Fibroblast of peridontal ligament (primary cell): ENCODE results near the gene ST7L.

Experiments used
- DNase-seq: peaks from one replicate; pipeline ENCODE4 v3.0.0-alpha.2; 2010; ENCODE audit errors: extremely low read depth

Gene ST7L

DNA sequence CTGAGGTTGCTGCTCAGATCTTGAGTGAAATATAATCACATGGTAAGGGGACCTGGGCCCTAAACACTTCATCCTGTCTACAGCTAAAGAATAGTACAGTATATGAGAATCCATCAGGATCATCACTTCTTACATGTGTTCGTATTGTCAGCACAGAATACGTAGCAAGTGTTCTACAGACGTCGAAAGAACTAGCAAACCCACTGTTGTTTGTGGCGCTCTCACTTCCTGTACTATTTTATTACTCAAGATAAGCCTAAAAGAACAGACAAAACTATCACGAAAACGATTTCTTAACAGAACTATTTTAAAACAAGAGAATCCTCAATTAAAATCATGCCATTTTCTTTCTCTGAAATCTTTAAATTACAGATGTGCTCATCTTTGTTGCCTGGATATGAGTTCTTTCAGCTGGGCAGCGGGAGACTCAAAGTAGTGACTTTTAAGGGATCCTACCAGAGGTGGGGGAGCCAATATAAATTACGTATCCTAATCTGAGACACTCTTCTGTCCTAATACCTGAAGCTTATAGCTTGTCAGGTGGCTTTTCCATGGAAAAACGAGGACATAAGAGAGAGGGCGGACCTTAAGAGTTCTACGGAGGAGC is 724 bp downstream of the ST7L start:
- peak; percentile 47 for DNase-seq

DNA sequence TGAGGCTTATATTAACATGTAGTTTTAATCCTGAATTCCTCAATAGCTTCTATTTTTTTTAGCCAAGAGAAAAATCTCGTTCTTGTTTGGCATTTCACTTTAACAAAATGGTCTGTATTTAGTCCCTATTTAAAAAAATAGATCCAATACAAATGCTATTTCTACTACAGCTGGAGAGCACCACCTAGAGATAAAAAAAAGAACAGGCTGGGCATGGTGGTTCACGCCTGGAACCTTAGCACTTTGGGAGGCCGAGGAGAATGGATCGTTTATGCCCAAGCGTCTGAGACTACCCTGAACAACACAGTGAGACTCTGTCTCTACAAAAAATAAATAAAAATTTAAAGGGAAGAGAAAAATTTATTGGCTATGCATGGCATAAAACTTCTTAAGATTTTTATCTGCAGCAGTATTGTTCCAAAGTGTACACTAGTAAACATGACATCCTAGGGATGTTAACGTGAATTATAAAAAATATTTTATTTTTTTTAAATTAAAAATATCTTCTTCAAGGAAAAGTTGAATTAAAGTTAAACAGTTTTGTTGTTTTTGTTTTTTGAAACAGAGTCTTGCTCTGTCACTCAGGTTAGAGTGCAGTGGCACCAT is 4.4 kb downstream of the ST7L start:
- DNase-seq, result peak; percentile 76

- no peak for DNase-seq
These were observed 13.2 kb downstream of the ST7L start for GRCh38 chr1:112605633-112606327.

DNA sequence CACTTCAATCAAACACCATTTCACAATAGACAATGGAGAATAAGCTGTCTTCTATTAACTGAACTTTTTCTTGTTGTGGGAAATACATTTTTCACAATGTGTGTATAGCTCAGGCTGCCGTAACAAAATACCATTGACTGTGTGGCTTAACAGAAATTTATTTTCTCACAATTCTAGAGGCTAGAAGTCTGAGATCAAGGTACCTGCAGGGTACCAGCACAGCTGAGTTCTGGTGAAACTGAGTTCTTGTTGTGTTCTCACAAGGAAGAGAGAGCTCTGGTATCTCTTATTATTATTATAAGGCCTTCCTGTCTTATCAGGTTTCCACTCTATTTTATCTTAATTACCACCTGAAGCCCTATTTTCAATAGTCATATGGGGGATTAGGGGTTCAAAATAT is 15.4 kb downstream of the ST7L start:
- no peak for DNase-seq

GRCh38 chr1:112603012-112603411 is 15.9 kb downstream of the ST7L start:
- no peak for DNase-seq

GRCh38 chr1:112599477-112599876 is 19.5 kb downstream of the ST7L start:
- DNase-seq, result no peak

DNA sequence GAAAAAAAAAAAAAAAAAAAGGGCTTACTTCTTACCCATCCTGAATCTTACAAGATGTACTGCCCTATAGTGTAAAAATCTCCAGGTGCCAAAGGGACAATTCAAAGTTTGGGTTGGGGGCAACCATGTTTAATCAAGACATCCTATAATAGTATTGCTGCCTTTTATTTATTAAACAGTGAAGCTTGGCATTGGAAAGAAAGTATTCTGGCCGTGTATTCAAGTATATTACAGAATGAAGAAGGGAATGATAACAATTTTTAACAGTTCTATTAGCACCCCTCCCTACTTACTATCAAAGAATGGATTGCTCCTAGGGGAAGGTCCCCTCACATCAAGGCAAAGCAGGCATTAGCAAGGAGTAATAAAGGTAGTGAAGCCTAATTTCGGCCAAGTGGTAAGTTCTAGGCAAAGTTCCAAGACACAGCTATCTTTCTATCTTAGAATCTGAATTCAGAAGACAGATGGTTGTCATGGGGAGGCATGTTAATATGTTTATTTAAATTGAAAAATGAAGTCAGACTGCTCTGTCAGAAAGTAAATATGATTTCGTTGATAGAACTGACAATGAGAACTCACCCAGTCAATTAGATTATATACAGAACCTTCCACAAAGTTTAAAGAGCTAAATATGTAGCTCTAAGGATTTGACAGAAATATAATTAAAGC is 24.6 kb downstream of the ST7L start:
- DNase-seq, result no peak

- no peak for DNase-seq
These were observed 29.2 kb downstream of the ST7L start for GRCh38 chr1:112589766-112590165.

GRCh38 chr1:112583366-112583765 is 35.6 kb downstream of the ST7L start:
- peak; percentile 27 for DNase-seq

DNA sequence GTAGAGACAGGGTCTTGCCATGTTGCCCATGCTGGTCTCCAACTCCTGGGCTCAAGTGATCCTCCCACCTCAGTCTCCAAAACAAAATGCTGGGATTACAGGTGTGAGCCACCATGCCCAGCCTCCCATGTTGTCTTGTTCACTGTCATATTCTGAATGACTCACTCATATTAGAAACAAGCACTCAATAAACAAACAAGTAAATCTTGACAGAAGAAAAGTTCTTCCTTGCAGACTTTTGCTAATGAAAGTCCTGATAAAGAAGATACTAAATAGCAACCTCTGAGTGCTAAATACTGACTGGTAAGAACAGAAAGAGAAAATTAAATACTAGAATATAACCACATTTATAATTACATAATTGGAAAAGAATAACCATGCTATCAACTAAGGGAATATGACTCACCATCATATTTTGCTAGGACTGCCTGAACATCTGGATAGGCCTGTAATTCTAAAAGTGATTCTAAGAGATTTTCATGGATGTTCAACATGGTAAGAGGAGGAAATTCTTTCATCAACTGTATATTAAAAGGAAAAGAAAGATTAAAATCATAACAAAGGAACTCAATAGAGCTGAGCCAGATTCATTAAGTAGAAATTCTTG is 37.3 kb downstream of the ST7L start:
- DNase-seq, result peak; percentile 40

DNA sequence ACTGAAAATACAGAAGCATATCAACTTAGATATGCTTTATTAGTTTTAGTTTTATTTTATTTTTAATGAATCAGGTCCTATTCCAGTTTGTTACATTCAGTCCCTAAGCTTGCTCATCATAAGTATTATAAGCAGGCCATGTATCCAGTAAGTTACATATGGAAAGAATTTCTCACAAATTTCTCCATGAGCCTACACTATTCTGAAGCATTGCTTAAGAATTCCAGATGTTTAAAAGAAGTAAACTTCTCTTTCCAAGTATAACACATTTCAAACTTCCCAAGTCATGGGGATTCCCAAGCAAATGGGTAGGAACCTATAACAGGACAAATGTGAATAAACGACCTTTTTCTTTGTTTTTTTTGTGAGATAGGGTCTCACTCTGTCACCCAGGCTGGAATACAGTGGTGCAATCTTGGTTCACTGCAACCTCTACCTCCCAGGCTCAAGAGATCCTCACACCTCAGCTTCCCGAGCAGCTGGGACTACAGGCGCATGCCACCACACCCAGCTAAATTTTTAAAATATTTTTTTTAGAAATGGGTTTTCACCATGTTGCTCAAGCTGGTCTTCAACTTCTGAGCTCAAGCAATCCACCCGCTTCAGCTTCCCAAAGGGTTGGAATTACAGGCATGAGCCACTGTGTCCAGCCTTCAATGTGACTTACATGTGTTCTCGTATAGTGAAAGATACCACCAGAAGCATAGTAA is 39.0 kb downstream of the ST7L start:
- peak; percentile 85 for DNase-seq

- DNase-seq, result no peak
These were observed 42.7 kb downstream of the ST7L start for GRCh38 chr1:112576240-112576639.

- DNase-seq, result peak; percentile 93
These were observed 43.7 kb downstream of the ST7L start for GRCh38 chr1:112575154-112575804.

GRCh38 chr1:112565800-112566199 is 53.1 kb downstream of the ST7L start:
- DNase-seq, result no peak

GRCh38 chr1:112564081-112564480 is 54.9 kb downstream of the ST7L start:
- no peak for DNase-seq

DNA sequence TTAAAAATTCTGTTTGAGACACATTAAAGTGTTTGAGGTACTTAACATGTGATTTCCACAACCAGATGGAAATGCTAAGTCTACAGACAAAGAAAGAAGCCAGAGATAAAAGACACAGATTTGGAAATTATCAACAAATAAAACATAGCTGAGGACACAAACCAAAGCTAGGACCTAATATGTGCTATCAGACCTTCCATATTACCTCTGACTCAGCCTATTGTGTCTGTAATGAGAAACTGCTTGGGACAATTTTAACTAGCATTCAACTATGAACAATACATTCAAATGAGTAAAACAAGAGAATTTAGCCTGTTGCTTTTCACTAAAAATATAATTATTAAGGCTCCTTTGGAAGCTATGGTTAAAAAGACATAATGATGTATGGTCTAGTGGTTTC is 55.6 kb downstream of the ST7L start:
- no peak for DNase-seq

- DNase-seq, result no peak
These were observed 60.3 kb downstream of the ST7L start for GRCh38 chr1:112558634-112559033.

GRCh38 chr1:112557385-112557784 is 61.6 kb downstream of the ST7L start:
- peak; percentile 70 for DNase-seq

GRCh38 chr1:112554411-112554810 is 64.5 kb downstream of the ST7L start:
- no peak for DNase-seq

GRCh38 chr1:112549590-112549989 is 69.4 kb downstream of the ST7L start:
- no peak for DNase-seq

GRCh38 chr1:112548547-112548946 is 70.4 kb downstream of the ST7L start:
- no peak for DNase-seq
